Activated T-helper 17 cell treated with anti-CD3 and anti-CD28 coated beads, Interleukin-2, amount 50 U/mL, for 72 hours (primary cell): ENCODE measurements around the gene UPF3A. TPM values are rescaled to one million over a fixed set of nuclear protein-coding genes. Genes with fewer than 3 reads are reported as not detected.

Experiments used
- total RNA-seq, 2 donors: library from RNA; stranded (reverse); gene quantifications; one replicate each; pipeline ENCODE4 v1.2.3, GENCODE V29; 2022

UPF3A gene
- total RNA-seq, 2 donors from 2014 or later: 45.7 to 60.4 TPM

Other genes with a start within 250 kb of the UPF3A start
- 10 to 100 TPM; 18.4 to 62.5 TPM for gene RASA3, start 149.0 kb upstream of the UPF3A start, total RNA-seq
- not detected for gene CFAP97D2, start 102.3 kb upstream of the UPF3A start, total RNA-seq
- 100 to 1,000 TPM in 1 of 2 donors, 10 to 100 TPM in 1; 61.9 to 100 TPM for gene CDC16, start 46.7 kb upstream of the UPF3A start, total RNA-seq
- gene CHAMP1, start 32.9 kb downstream of the UPF3A start, total RNA-seq: 10 to 100 TPM; 26.6 to 34.6 TPM